Ishikawa (cell line): Measurements from ENCODE around the gene CD99.

Experiments
- EGR1 ChIP-seq: IDR thresholded peaks from 2 replicates; pipeline ENCODE4 v1.6.1; 2012
- NFIC ChIP-seq: IDR thresholded peaks from 2 replicates; pipeline ENCODE4 v1.6.1; 2012
- TF ChIP-seq, protein P1 (sequence below): IDR thresholded peaks from 2 replicates; pipeline ENCODE4 v1.6.1; 2012

DNA sequence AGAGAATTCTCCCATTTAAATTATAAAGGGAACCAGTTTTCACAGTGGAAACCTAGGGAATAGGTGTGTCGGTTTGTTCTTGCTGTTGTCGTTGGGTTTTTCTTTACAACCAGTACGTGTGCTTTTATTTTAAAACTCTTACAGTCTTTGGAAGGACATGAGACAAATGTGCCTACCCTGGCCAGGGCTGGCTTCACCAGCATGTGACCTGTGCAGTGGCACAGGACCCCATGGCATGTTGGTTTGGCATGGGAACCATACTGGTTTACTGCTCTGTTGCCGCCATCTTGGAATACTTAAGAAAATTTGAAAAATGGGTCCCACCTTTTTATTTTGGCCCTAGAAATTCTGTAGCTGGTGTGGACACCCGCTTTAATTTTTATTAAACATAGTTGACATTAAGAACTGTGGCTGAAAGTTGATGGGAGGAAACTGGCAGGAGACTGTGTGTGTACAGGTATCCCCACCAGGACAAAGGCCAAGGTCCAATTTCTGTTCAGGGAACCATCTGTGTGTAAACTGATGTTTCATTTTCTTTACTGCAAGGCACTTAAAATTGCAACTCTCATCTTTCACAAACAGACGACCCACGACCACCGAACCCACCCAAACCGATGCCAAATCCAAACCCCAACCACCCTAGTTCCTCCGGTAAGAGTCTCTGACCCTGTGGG lies 28.8 kb downstream of the CD99 start:
- no peak for TF ChIP-seq NFIC
- TF ChIP-seq EGR1 = no peak
- TF ChIP-seq, protein P1, sequence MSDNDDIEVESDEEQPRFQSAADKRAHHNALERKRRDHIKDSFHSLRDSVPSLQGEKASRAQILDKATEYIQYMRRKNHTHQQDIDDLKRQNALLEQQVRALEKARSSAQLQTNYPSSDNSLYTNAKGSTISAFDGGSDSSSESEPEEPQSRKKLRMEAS = no peak
